IPS-20b (cell line): Measurements from ENCODE around the gene AHNAK2.
"Not testable (repeated sequence)": the region's sequence is repeated elsewhere in the genome, so short reads cannot be mapped to it uniquely, and the experiment has no call there.

Experiments used
- H3K27ac ChIP-seq: one replicate; pipeline ENCODE4 v1.5.1; 2013; ENCODE audit warnings: low read length
- H3K27me3 ChIP-seq: 2 replicates; pipeline ENCODE4 v1.6.1; 2013; ENCODE audit warnings: mild to moderate bottlenecking, low read length, inconsistent platforms; ENCODE audit not compliant: insufficient read depth
- H3K36me3 ChIP-seq: 2 replicates; pipeline ENCODE4 v1.6.1; 2013; ENCODE audit warnings: low read depth, mild to moderate bottlenecking, inconsistent platforms, low read length, moderate library complexity; ENCODE audit not compliant: insufficient read depth
- H3K4me1 ChIP-seq: 2 replicates; pipeline ENCODE4 v1.6.1; 2013; ENCODE audit warnings: mild to moderate bottlenecking, control low read depth, inconsistent platforms, low read length, moderate library complexity; ENCODE audit not compliant: insufficient read depth
- H3K4me3 ChIP-seq: 2 replicates; pipeline ENCODE4 v1.5.1; 2013; ENCODE audit warnings: mild to moderate bottlenecking, low read length, inconsistent platforms
- H3K9ac ChIP-seq: 2 replicates; pipeline ENCODE4 v1.6.1; 2013; ENCODE audit warnings: low read depth, mild to moderate bottlenecking, inconsistent platforms, low read length, moderate library complexity
- H3K9me3 ChIP-seq: 2 replicates; pipeline ENCODE4 v1.6.1; 2013; ENCODE audit warnings: mild to moderate bottlenecking, low read depth, low read length, inconsistent platforms; ENCODE audit not compliant: insufficient read depth

Gene AHNAK2

DNA sequence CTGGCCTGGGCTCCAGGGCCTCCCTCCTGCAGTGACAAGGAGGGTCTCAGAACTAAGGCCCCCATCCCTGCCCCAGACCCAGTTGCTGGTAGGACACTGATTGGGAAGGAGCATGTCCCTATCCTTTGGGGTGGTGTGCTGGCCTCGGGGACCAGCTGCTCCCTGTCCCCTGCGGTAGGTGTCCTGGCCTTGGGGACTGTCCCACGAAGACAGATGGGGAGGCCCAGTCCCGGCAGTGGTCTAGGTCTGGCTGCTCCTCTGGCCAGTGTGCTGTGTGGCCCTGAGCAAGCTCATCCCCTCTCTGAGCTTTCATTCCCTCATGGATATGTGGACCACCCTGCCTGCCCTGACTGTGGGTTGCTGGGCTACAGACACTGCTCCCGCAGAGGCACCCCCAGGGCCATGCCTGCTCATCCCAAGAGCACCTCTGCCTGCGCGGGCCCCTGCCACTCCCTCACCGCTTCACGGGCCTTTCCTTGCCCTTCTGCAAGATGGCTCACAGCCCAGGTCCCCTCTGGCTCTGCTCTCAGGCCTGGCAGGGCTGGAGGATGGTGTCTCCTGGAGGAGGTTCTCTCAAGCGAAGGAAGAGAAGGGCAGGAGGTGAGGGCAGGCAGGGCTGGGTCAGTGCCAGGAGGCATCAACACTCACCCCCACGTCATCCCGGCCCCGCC lies 12.5 kb downstream of the AHNAK2 start:
- peaks cover 10% of the 10 kb centered on the region; the same call in 1 of the 2 replicates for H3K4me1 ChIP-seq
- H3K9ac ChIP-seq = no peak overlapping the region
- H3K36me3 ChIP-seq = no peaks in the 10 kb centered on the region
- H3K9me3 ChIP-seq = no peaks in the 10 kb centered on the region
- no peak overlapping the region for H3K27ac ChIP-seq
- peaks cover 36% of the 10 kb centered on the region for H3K27me3 ChIP-seq
- H3K4me3 ChIP-seq = no peak overlapping the region

GRCh38 chr14:104964546-104964945 lies 13.6 kb downstream of the AHNAK2 start:
- no peaks in the 10 kb centered on the region for H3K9me3 ChIP-seq
- no peak overlapping the region for H3K9ac ChIP-seq
- H3K27ac ChIP-seq = no peak overlapping the region
- no peak overlapping the region for H3K4me3 ChIP-seq
- peaks cover 10% of the 10 kb centered on the region; the same call in 1 of the 2 replicates for H3K4me1 ChIP-seq
- H3K27me3 ChIP-seq = peaks cover 36% of the 10 kb centered on the region
- H3K36me3 ChIP-seq = no peaks in the 10 kb centered on the region

GRCh38 chr14:104957146-104958113 lies 20.7 kb downstream of the AHNAK2 start:
- no peaks in the 10 kb centered on the region; the same call in 1 of the 2 replicates for H3K27me3 ChIP-seq
- no peak overlapping the region for H3K4me3 ChIP-seq
- H3K9ac ChIP-seq = no peak overlapping the region
- no peaks in the 10 kb centered on the region for H3K4me1 ChIP-seq
- H3K36me3 ChIP-seq = no peaks in the 10 kb centered on the region
- H3K9me3 ChIP-seq = no peaks in the 10 kb centered on the region
- H3K27ac ChIP-seq = no peak overlapping the region

DNA sequence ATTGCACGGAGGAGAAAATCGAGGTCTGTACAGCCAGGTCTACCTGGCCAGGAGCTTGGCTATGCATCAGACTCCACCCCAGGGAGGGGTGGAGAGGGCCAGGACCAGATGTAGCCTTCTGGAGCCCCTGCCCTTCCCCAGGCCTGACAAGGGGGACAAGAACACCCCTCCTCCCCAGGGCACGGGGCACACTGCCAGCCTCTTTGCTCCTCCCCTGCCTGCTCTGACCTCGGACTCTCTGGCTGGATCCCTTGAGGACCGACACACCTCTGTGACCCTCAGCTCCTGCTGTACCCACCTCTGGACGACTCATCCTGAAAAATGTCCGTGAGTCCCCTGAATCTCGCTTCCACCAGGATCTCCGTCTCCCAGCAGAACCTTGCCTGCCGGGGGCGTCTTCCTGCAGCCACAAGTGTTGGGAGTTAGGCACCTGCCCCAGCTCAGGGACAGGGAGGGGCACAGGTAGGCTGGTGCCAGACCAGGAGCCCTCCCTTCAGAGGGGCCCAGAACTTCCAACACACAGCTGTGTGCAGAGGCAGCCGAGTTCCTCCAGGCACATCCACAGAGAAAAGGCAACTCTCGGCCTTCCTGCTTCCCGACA lies 21.8 kb downstream of the AHNAK2 start:
- Histone ChIP-seq H3K27ac (no peak overlapping the region), H3K4me1 (no peaks in the 10 kb centered on the region), H3K9ac (no peak overlapping the region), H3K9me3 (no peaks in the 10 kb centered on the region), H3K36me3 (no peaks in the 10 kb centered on the region), H3K4me3 (no peak overlapping the region), H3K27me3 (no peaks in the 10 kb centered on the region)

DNA sequence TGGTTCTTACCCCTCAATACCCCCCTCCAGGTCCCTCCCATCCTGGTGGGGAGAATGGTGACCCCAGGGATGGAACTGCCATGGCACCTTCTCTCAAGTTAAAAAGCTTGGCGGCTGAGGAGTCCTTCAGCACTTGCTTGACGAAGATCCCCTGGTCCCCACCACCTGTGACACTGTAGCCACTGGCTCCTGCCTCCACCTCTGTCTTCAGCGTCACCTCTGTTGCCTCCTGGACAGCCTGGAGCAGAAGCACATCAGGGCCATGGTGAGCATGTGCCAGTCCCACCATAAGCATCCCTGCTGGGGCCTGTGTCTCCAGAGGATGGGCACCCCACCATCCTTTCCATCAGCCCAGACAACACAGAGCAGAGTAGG lies 22.8 kb downstream of the AHNAK2 start:
- H3K36me3 ChIP-seq = no peaks in the 10 kb centered on the region
- H3K9me3 ChIP-seq = no peaks in the 10 kb centered on the region
- H3K4me3 ChIP-seq = no peak overlapping the region
- H3K27ac ChIP-seq = no peak overlapping the region
- no peak overlapping the region for H3K9ac ChIP-seq
- no peaks in the 10 kb centered on the region for H3K4me1 ChIP-seq
- no peaks in the 10 kb centered on the region for H3K27me3 ChIP-seq

DNA sequence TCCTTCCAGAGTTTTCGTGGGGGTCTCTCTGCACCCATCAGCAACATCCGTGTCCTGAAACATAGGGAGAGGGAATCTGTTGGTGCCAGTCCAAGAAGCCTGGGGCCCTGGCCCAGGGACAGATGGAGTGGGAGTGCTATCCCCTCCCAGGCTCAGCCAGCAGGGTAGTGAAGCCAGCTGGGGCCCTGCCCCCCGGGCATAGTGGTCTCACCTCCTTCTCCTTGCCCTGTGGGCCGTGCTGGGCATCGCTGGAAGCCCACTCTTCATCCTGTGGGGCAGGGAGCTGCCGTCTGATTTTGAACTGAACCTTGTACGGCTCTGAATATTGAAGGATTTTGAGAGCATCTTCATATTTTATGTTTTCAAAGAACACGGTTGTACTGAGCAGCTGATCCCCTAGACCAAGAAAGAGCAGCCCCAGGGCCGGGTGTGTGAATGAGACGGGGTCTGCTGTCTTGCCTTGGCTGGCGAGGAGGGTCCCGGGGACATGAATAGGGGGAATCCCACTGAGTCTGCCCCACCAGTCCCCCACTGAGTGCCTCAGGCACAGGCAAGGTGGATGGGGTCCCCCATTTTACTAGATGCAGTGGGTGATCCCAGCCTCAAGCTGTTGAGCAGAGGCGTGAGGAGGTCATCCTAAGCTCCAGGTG lies 23.3 kb downstream of the AHNAK2 start:
- no peaks in the 10 kb centered on the region for H3K4me1 ChIP-seq
- no peak overlapping the region for H3K4me3 ChIP-seq
- no peak overlapping the region for H3K9ac ChIP-seq
- no peaks in the 10 kb centered on the region for H3K27me3 ChIP-seq
- no peaks in the 10 kb centered on the region for H3K36me3 ChIP-seq
- no peaks in the 10 kb centered on the region for H3K9me3 ChIP-seq
- no peak overlapping the region for H3K27ac ChIP-seq

GRCh38 chr14:104953896-104954656 lies 24.1 kb downstream of the AHNAK2 start:
- no peaks in the 10 kb centered on the region for H3K27me3 ChIP-seq
- no peaks in the 10 kb centered on the region for H3K9me3 ChIP-seq
- no peak overlapping the region for H3K27ac ChIP-seq

GRCh38 chr14:104953097-104953496 lies 25.1 kb downstream of the AHNAK2 start:
- H3K27me3 ChIP-seq = no peaks in the 10 kb centered on the region
- no peak overlapping the region for H3K4me3 ChIP-seq
- no peaks in the 10 kb centered on the region for H3K4me1 ChIP-seq
- no peak overlapping the region for H3K9ac ChIP-seq
- peaks cover 2% of the 10 kb centered on the region; the same call in 1 of the 2 replicates for H3K9me3 ChIP-seq
- no peaks in the 10 kb centered on the region for H3K36me3 ChIP-seq
- no peak overlapping the region for H3K27ac ChIP-seq

More at GRCh38 chr14:104953896-104954656, 24.1 kb downstream of the AHNAK2 start:
- H3K4me1 ChIP-seq = no peaks in the 10 kb centered on the region
- no peak overlapping the region for H3K4me3 ChIP-seq
- H3K9ac ChIP-seq = no peak overlapping the region
- H3K36me3 ChIP-seq = no peaks in the 10 kb centered on the region

DNA sequence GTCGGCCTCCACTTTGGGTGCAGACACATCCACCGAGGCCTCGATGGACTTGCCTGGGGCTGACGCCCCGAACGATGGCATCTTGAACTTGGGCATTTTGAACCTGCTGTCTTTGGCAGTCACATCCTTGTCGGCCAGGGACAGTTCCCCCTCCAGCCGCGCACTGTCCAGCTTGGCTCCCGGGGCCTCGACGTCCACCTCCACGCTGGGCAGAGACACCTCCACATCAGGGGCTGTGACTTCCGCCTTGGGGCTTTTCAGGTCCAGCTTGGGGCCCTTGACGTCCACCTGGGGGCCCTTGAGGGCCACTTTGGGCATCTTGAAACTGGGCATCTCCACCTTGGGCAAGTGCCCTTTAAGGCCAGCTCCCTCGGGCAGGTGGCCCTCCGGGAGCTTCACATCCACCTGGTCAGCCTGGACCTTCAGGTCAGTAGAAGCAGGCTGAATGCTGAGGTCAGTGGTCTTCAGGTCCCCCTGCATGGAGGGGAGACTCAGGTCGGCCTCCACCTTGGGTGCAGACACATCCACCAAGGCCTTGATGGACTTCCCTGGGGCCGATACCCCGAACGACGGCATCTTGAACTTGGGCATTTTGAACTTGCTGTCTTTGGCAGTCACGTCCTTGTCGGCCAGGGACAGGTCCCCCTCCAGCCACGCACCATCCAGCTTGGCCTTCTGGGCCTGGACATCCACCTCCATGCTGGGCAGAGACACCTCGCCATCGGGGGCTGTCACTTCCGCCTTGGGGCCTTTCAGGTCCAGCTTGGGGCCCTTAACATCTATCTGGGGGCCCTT lies 26.1 kb downstream of the AHNAK2 start:
- not testable (repeated sequence) for H3K36me3 ChIP-seq, H3K9ac ChIP-seq, H3K27me3 ChIP-seq, H3K27ac ChIP-seq, H3K4me1 ChIP-seq, H3K4me3 ChIP-seq, H3K9me3 ChIP-seq

DNA sequence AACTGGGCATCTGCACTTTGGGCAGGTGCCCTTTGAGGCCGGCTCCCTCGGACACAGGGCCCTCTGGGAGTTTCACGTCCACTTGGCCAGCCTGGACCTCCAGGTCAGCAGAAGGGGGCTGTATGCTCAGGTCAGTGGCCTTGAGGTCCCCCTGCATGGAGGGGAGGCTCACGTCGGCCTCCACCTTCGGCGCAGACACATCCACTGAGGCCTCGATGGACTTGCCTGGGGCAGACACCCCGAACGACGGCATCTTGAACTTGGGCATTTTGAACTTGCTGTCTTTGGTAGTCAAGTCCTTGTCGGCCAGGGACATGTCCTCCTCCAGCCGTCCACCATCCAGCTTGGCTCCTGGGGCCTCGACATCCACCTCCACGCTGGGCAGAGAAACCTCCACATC lies 27.5 kb downstream of the AHNAK2 start:
- not testable (repeated sequence) for H3K9me3 ChIP-seq, H3K27me3 ChIP-seq, H3K9ac ChIP-seq, H3K27ac ChIP-seq, H3K4me1 ChIP-seq, H3K36me3 ChIP-seq, H3K4me3 ChIP-seq
